NCI-H2227 (cell line): ENCODE measurements around the gene KCNQ5.
"Not testable (repeated sequence)": the region's sequence is repeated elsewhere in the genome, so short reads cannot be mapped to it uniquely, and the experiment has no call there.

Experiments used
- DNase-seq: peaks from one replicate; lab custom pipeline; 2025; ENCODE audit not compliant: unreplicated experiment; lab: John Stamatoyannopoulos, UW

The KCNQ5 gene

GRCh38 chr6:72984189-72984831, 362.4 kb downstream of the KCNQ5 start:
- not testable (repeated sequence) for DNase-seq

- DNase-seq, result no peak
These were observed 363.3 kb downstream of the KCNQ5 start for GRCh38 chr6:72984981-72985665.

GRCh38 chr6:72987301-72987700, 365.4 kb downstream of the KCNQ5 start:
- no peak for DNase-seq

GRCh38 chr6:72999995-73000394, 378.1 kb downstream of the KCNQ5 start:
- DNase-seq, result no peak

- no peak for DNase-seq
These were observed 378.6 kb downstream of the KCNQ5 start for GRCh38 chr6:73000460-73000859.

GRCh38 chr6:73002588-73002987, 380.7 kb downstream of the KCNQ5 start:
- DNase-seq, result no peak

- DNase-seq, result no peak
These were observed 381.4 kb downstream of the KCNQ5 start for GRCh38 chr6:73003302-73003701.

- no peak for DNase-seq
These were observed 382.4 kb downstream of the KCNQ5 start for GRCh38 chr6:73004231-73004630.

- no peak for DNase-seq
These were observed 383.0 kb downstream of the KCNQ5 start for GRCh38 chr6:73004861-73005260.

- DNase-seq, result no peak
These were observed 384.3 kb downstream of the KCNQ5 start for GRCh38 chr6:73006146-73006545.

GRCh38 chr6:73011945-73012344, 390.1 kb downstream of the KCNQ5 start:
- DNase-seq, result no peak

GRCh38 chr6:73017476-73017875, 395.6 kb downstream of the KCNQ5 start:
- DNase-seq, result no peak

- DNase-seq, result no peak
These were observed 402.7 kb downstream of the KCNQ5 start for GRCh38 chr6:73024598-73024997.

- no peak for DNase-seq
These were observed 405.8 kb downstream of the KCNQ5 start for GRCh38 chr6:73027691-73028090.

- DNase-seq, result no peak
These were observed 406.4 kb downstream of the KCNQ5 start for GRCh38 chr6:73028124-73028766.

- no peak for DNase-seq
These were observed 407.1 kb downstream of the KCNQ5 start for GRCh38 chr6:73028893-73029450.

- DNase-seq, result no peak
These were observed 408.4 kb downstream of the KCNQ5 start for GRCh38 chr6:73030257-73030656.

GRCh38 chr6:73030791-73031782, 409.2 kb downstream of the KCNQ5 start:
- no peak for DNase-seq

GRCh38 chr6:73032586-73032985, 410.7 kb downstream of the KCNQ5 start:
- DNase-seq, result no peak

- no peak for DNase-seq
These were observed 414.8 kb downstream of the KCNQ5 start for GRCh38 chr6:73036689-73037088.

GRCh38 chr6:73041051-73041450, 419.2 kb downstream of the KCNQ5 start:
- DNase-seq, result peak; percentile 18
